ENCODE results near the gene CCDC50. TPM values are rescaled to one million over a fixed set of nuclear protein-coding genes. Genes with fewer than 3 reads are reported as not detected.

CCDC50 gene
- total RNA-seq, 1 experiment from 2014 or later = 21.0 TPM

DNA sequence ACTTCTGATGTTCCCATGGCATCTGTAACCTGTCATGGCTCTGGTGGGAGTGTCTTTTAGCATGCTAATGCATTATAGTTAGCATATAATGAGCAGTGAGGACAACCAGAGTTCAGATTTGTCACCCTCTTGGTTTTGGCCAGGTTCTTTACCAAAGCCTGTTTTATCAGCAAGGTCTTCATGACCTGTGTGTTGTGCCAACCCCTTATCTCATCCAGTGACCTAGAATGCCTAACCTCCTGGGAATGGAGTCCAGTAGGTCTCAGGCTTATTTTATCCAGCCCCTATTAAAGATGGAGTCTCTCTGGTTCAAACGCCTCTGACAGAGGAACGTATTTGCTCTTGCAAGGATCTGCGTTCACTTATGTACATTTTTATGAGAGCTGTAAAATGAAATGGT is 61.4 kb downstream of the CCDC50 start:
- Mint-ChIP-seq H3K27ac (peak overlapping the region in 1 of 3 experiments; percentile 14; a peak in 1 of 7 replicates), H3K27me3 (ENCODE audit: low read depth) (no peaks in the 10 kb centered on the region), H3K9me3 (no peaks in the 10 kb centered on the region), H3K4me1 (peaks cover 29 to 35% of the 10 kb centered on the region in 2 experiments), H3K4me3 (no peak overlapping the region), H3K36me3 (ENCODE audit: insufficient read depth in 1 of 3, low read depth in 3 of 3) (peaks cover 4 to 18% (median 14%) of the 10 kb centered on the region in 3 experiments; a peak in 6 of 7 replicates)
- no peak overlapping the region for H2BK120ac ChIP-seq (ENCODE audit: low read depth, low read length, poor library complexity, severe bottlenecking)
- TF ChIP-seq, protein P1, sequence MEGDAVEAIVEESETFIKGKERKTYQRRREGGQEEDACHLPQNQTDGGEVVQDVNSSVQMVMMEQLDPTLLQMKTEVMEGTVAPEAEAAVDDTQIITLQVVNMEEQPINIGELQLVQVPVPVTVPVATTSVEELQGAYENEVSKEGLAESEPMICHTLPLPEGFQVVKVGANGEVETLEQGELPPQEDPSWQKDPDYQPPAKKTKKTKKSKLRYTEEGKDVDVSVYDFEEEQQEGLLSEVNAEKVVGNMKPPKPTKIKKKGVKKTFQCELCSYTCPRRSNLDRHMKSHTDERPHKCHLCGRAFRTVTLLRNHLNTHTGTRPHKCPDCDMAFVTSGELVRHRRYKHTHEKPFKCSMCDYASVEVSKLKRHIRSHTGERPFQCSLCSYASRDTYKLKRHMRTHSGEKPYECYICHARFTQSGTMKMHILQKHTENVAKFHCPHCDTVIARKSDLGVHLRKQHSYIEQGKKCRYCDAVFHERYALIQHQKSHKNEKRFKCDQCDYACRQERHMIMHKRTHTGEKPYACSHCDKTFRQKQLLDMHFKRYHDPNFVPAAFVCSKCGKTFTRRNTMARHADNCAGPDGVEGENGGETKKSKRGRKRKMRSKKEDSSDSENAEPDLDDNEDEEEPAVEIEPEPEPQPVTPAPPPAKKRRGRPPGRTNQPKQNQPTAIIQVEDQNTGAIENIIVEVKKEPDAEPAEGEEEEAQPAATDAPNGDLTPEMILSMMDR (conservative IDR thresholded peaks at IDR 0.05) = no peak
- H3K14ac ChIP-seq (ENCODE audit: insufficient read depth, low read length) = no peak overlapping the region
- no peak overlapping the region for H2AK5ac ChIP-seq (ENCODE audit: insufficient read length, low read length)
- H3K9ac ChIP-seq (ENCODE audit: extremely low read depth, insufficient read length, low read length) = no peak overlapping the region
- H3K4ac ChIP-seq (ENCODE audit: low read depth, low read length) = no peak overlapping the region
- H3T11ph ChIP-seq (ENCODE audit: low read length) = no peak overlapping the region
- H3K18ac ChIP-seq (ENCODE audit: insufficient read length, low read depth, low read length) = no peak overlapping the region
- H3K56ac ChIP-seq (ENCODE audit: insufficient read length, low read depth, low read length) = no peak overlapping the region
- no peak overlapping the region for H4K5ac ChIP-seq (ENCODE audit: insufficient read length, low read depth, low read length)
- no peak overlapping the region for H3K27ac ChIP-seq (ENCODE audit: insufficient read length, low read depth, low read length)
- H2BK5ac ChIP-seq (ENCODE audit: insufficient read length, low read length) = no peak overlapping the region
- H3K4me2 ChIP-seq (ENCODE audit: insufficient read depth, insufficient read length, low read length) = no peak overlapping the region
- no peak overlapping the region for H4K8ac ChIP-seq (replicated peaks; ENCODE audit: insufficient read length, low read depth, low read length)
- no peak overlapping the region for H2BK15ac ChIP-seq (ENCODE audit: low read depth, low read length)
- no peaks in the 10 kb centered on the region for H3K9me3 ChIP-seq (ENCODE audit: control insufficient read depth, low read depth, low read length)
- no peak overlapping the region for H3K23ac ChIP-seq (ENCODE audit: insufficient read length, low read depth, low read length)
- H3K4me1 ChIP-seq (ENCODE audit: insufficient read depth, low read length) = no peaks in the 10 kb centered on the region; the same call in 1 of the 2 replicates
- H3K79me2 ChIP-seq (ENCODE audit: insufficient read depth, low read length) = no peaks in the 10 kb centered on the region
- no peaks in the 10 kb centered on the region for H3K79me1 ChIP-seq (ENCODE audit: insufficient read depth, low read depth, low read length, poor library complexity, severe bottlenecking)
- H2AFZ ChIP-seq (ENCODE audit: low read length) = no peak overlapping the region
- no peaks in the 10 kb centered on the region for H4K20me1 ChIP-seq (ENCODE audit: control insufficient read depth, insufficient read depth, insufficient read length)
- H4K91ac ChIP-seq (ENCODE audit: insufficient read length, low read depth, low read length) = no peak overlapping the region
- WGBS (ENCODE audit: extremely low coverage, insufficient read length, low lambda C conversion rate) = no CpG with 5 or more reads among the region's 3 CpGs
- H2BK20ac ChIP-seq (ENCODE audit: low read depth, low read length, poor library complexity, severe bottlenecking) = no peak overlapping the region
- no peak overlapping the region for H2BK12ac ChIP-seq (ENCODE audit: insufficient read length, low read depth, low read length)
- no peaks in the 10 kb centered on the region for H3K27me3 ChIP-seq (ENCODE audit: insufficient read depth, low read length)
- no peak for DNase-seq
- no peaks in the 10 kb centered on the region for H3K23me2 ChIP-seq (ENCODE audit: insufficient read length, low read depth, low read length, poor library complexity, severe bottlenecking)

Measured in H9 (cell line).